ENCODE measurements around the gene LMOD1.

DNA sequence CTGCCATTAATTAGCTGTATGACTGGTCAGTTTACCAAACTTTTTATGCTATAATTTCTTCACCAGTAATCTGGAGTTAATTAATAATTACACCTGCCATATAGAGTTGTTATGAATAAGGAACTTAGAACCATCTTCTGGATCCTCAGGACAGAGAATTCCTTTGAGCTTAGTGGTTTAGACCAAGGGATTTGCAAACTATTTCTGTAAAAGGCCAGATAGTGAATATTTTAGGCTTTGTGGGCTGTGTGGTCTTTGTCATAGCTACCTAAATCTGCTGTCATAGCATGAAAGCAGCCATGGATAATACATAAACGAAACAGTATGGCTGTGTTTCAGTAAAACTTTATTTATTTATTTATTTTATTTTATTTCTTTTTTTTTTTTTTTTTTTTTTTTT lies 17.9 kb upstream of the LMOD1 start:
- TF ChIP-seq, protein P1, sequence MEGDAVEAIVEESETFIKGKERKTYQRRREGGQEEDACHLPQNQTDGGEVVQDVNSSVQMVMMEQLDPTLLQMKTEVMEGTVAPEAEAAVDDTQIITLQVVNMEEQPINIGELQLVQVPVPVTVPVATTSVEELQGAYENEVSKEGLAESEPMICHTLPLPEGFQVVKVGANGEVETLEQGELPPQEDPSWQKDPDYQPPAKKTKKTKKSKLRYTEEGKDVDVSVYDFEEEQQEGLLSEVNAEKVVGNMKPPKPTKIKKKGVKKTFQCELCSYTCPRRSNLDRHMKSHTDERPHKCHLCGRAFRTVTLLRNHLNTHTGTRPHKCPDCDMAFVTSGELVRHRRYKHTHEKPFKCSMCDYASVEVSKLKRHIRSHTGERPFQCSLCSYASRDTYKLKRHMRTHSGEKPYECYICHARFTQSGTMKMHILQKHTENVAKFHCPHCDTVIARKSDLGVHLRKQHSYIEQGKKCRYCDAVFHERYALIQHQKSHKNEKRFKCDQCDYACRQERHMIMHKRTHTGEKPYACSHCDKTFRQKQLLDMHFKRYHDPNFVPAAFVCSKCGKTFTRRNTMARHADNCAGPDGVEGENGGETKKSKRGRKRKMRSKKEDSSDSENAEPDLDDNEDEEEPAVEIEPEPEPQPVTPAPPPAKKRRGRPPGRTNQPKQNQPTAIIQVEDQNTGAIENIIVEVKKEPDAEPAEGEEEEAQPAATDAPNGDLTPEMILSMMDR (IDR thresholded peaks at IDR 0.05) = no peak
- TF ChIP-seq POLR2A (IDR thresholded peaks at IDR 0.05) (no peak), EP300 (IDR thresholded peaks at IDR 0.05) (no peak)
